Measurements from ENCODE around the gene CALML6. TPM values are rescaled to one million over a fixed set of nuclear protein-coding genes. Genes with fewer than 3 reads are reported as not detected.
A peak's percentile ranks its signal among the peaks of the same experiment; 100 is the strongest.

CALML6 gene
- polyA plus RNA-seq, 1 donor: 1.8 TPM

DNA sequence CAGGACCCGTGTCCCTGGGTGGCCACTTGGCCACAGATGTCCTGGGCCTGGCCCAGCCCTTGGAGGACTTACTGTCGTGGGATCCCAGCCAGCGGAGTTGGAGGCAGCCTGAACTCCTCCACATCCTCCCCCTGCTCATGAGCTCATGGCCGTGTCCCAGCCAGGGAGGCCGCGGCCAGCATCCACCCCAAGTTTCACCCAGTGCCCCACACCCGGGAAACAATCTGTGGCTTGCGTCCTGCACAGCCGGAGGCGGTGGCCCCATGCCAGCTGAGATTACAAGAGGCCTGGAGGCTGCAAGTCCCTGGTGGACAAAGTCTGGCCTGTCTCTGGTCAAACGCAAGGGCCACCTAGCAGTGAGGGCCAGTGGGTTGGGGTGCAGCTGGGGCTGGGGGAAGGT is 31.5 kb downstream of the CALML6 start:
- Histone ChIP-seq H3K36me3 (ENCODE audit: control insufficient read depth, insufficient read depth, low read length) (no peaks in the 10 kb centered on the region), H3K4me1 (ENCODE audit: control insufficient read depth, insufficient read depth, low read length) (peaks cover 26% of the 10 kb centered on the region), H3K27ac (ENCODE audit: low read length) (no peak overlapping the region), H3K9me3 (ENCODE audit: control insufficient read depth, low read depth, low read length) (peaks cover 11% of the 10 kb centered on the region), H3K4me3 (ENCODE audit: low read length) (no peak overlapping the region), H3K27me3 (ENCODE audit: control insufficient read depth, insufficient read depth, low read length) (no peaks in the 10 kb centered on the region)
- DNase-seq: no peak
- no CpG with 5 or more reads among the region's 11 CpGs for WGBS (ENCODE audit: insufficient coverage, low lambda C conversion rate)

DNA sequence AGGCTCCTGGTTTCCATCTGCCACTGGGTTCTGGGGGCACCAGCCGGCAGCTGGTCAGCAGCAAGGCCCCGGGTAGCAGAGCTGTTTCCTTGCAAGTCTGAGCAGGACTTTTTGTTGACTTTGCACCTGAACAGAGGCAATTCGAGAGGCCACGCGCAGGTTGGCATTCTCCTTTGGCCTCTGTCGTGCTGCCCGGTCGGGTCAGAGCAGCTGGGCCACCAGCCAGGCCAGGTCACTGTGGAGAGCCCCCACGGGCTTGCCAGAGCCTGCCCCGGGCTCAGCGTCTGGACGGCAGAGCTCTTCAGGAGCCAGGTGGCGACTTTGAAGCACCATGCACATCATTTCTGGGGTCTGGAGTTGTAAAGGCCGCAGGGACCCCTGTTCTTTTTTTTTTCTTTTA is 32.4 kb downstream of the CALML6 start:
- no CpG with 5 or more reads among the region's 14 CpGs for WGBS (ENCODE audit: insufficient coverage, low lambda C conversion rate)
- no peak for DNase-seq

DNA sequence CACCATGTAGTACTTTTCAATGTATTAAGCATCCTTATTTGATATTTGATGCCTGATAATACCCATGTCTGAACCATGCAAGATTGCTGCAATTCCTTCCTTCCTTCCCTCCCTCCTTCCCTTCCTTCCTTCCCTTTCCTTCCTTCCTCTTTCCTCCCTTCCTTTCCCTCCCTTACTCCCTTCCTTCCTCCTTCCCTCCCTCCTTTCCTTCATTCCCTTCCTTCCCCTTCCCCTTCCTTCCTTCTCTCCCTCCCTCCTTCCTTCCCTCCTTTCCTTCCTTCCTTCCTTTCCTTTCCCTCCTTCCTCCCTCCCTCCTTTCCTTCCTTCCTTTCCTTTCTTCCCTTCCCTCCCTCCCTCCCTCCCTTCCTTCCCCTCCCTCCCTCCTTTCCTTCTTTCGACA is 33.7 kb downstream of the CALML6 start:
- no peak for DNase-seq
- Histone ChIP-seq H3K9me3 (ENCODE audit: control insufficient read depth, low read depth, low read length) (no peaks in the 10 kb centered on the region), H3K27ac (ENCODE audit: low read length) (no peak overlapping the region), H3K27me3 (ENCODE audit: control insufficient read depth, insufficient read depth, low read length) (no peaks in the 10 kb centered on the region), H3K36me3 (ENCODE audit: control insufficient read depth, insufficient read depth, low read length) (no peaks in the 10 kb centered on the region), H3K4me3 (ENCODE audit: low read length) (no peak overlapping the region), H3K4me1 (ENCODE audit: control insufficient read depth, insufficient read depth, low read length) (peaks cover 9% of the 10 kb centered on the region)
- no CpG with 5 or more reads among the region's 1 CpG for WGBS (ENCODE audit: insufficient coverage, low lambda C conversion rate)

More for the DNA sequence above, 32.4 kb downstream of the CALML6 start:
- Histone ChIP-seq H3K27ac (ENCODE audit: low read length) (no peak overlapping the region), H3K27me3 (ENCODE audit: control insufficient read depth, insufficient read depth, low read length) (no peaks in the 10 kb centered on the region), H3K4me1 (ENCODE audit: control insufficient read depth, insufficient read depth, low read length) (peaks cover 22% of the 10 kb centered on the region), H3K9me3 (ENCODE audit: control insufficient read depth, low read depth, low read length) (peaks cover 6% of the 10 kb centered on the region), H3K36me3 (ENCODE audit: control insufficient read depth, insufficient read depth, low read length) (no peaks in the 10 kb centered on the region), H3K4me3 (ENCODE audit: low read length) (no peak overlapping the region)

DNA sequence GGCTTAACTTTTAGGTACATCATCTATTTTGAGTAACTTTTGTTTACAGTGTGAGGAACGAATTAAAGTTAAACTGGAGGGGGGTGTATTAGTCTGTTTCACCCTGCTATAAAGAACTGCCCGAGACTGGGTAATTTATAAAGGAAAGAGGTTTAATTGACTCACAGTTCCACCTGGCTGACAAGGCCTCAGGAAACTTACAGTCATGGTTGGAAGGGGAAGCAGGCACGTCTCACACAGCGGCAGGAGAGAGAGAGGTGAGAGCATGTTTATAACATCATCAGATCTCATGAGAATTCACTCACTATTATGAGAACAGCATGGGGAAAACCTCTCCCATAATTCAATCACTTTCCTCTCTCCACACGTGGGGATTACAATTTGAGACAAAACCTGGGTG is 35.9 kb downstream of the CALML6 start:
- no CpG with 5 or more reads among the region's 5 CpGs for WGBS (ENCODE audit: insufficient coverage, low lambda C conversion rate)
- Histone ChIP-seq H3K27me3 (ENCODE audit: control insufficient read depth, insufficient read depth, low read length) (no peaks in the 10 kb centered on the region), H3K9me3 (ENCODE audit: control insufficient read depth, low read depth, low read length) (peaks cover 6% of the 10 kb centered on the region), H3K36me3 (ENCODE audit: control insufficient read depth, insufficient read depth, low read length) (no peaks in the 10 kb centered on the region), H3K4me1 (ENCODE audit: control insufficient read depth, insufficient read depth, low read length) (peaks cover 4% of the 10 kb centered on the region), H3K27ac (ENCODE audit: low read length) (no peak overlapping the region), H3K4me3 (ENCODE audit: low read length) (no peak overlapping the region)
- no peak for DNase-seq

DNA sequence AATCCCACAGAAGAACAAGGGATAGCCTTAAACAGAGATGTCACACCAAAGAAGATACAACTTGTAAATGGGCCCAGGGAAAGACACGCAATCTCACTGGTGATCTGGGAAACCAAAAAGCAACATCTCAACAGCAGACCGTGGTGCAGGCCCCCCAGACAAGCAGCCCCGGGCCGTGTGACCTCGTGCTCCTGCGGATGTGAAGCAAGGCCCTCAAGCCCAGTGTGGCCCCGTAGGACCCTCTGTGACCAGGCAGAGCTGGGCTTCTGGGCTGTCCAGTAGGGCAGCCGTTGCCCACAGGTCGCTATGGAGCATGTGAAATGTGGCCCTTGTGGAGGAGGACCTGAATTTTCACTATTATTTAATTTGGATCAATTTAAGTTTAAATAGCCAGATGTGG is 39.0 kb downstream of the CALML6 start:
- WGBS (ENCODE audit: insufficient coverage, low lambda C conversion rate): no CpG with 5 or more reads among the region's 9 CpGs
- DNase-seq: no peak

DNA sequence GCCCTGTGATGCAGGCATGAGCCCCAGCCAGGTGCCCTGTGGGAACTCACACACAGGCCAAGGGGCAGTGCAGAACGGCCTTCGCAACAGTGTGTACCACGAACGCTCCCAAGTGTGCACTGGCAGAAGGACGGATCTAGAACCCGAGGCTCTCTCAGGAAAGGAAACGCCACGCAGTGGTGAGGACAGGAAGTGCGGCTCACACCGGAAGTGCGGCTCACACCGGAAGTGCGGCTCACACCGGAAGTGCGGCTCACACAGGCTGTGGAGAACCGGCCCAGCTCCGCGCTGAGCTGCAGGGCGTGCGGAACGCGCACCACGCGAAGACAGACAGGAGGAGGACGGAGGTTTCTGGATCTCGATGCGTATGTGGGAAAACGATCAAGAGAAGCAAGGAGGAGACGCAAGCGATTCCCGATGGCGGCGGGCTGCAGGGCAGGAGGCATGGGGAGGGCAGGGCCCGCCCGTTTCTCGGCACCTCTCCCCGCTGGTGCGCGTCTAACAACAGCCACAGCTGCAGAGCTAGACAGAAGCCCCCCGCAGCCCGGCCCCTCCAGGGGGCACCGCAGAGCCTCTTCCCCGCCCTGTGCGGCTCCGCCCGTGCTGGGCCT is 39.9 kb downstream of the CALML6 start:
- Histone ChIP-seq H3K36me3 (ENCODE audit: control insufficient read depth, insufficient read depth, low read length) (no peaks in the 10 kb centered on the region), H3K27me3 (ENCODE audit: control insufficient read depth, insufficient read depth, low read length) (no peaks in the 10 kb centered on the region), H3K9me3 (ENCODE audit: control insufficient read depth, low read depth, low read length) (peaks cover 6% of the 10 kb centered on the region), H3K4me1 (ENCODE audit: control insufficient read depth, insufficient read depth, low read length) (no peaks in the 10 kb centered on the region), H3K4me3 (ENCODE audit: low read length) (no peak overlapping the region), H3K27ac (ENCODE audit: low read length) (no peak overlapping the region)
- no CpG with 5 or more reads among the region's 46 CpGs for WGBS (ENCODE audit: insufficient coverage, low lambda C conversion rate)
- DNase-seq: no peak

More for the DNA sequence above, 39.0 kb downstream of the CALML6 start:
- Histone ChIP-seq H3K36me3 (ENCODE audit: control insufficient read depth, insufficient read depth, low read length) (no peaks in the 10 kb centered on the region), H3K27ac (ENCODE audit: low read length) (no peak overlapping the region), H3K4me1 (ENCODE audit: control insufficient read depth, insufficient read depth, low read length) (no peaks in the 10 kb centered on the region), H3K4me3 (ENCODE audit: low read length) (no peak overlapping the region), H3K9me3 (ENCODE audit: control insufficient read depth, low read depth, low read length) (peaks cover 6% of the 10 kb centered on the region), H3K27me3 (ENCODE audit: control insufficient read depth, insufficient read depth, low read length) (no peaks in the 10 kb centered on the region)

DNA sequence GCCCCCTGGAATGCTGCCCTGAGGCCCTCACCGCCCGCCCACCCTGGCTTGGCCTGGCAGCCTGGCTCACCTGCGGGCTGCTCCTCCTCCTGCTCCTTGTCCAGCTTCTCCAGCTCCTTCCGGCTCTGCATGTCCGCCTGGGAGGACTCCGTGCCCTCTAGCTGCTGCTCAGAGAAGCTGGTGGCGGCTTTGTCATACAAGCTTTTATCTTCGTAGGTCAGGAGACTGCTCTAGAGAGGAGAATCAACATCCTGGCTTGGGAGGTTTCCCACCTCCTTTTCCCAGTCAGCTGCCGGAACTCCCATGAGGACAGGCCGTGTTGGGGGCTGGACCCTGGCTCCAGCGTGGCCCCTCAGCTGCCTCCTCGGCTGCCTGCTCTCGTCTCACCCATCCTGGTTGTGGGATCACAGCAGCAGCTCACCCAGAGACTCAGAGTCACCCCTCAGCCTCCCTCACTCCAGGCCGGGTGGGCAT is 40.6 kb downstream of the CALML6 start:
- no peaks in the 10 kb centered on the region for H3K36me3 ChIP-seq (ENCODE audit: control insufficient read depth, insufficient read depth, low read length)
- peaks cover 6% of the 10 kb centered on the region for H3K9me3 ChIP-seq (ENCODE audit: control insufficient read depth, low read depth, low read length)
- no CpG with 5 or more reads among the region's 14 CpGs for WGBS (ENCODE audit: insufficient coverage, low lambda C conversion rate)
- no peak overlapping the region for H3K27ac ChIP-seq (ENCODE audit: low read length)
- no peaks in the 10 kb centered on the region for H3K27me3 ChIP-seq (ENCODE audit: control insufficient read depth, insufficient read depth, low read length)
- H3K4me1 ChIP-seq (ENCODE audit: control insufficient read depth, insufficient read depth, low read length): peaks cover 6% of the 10 kb centered on the region
- H3K4me3 ChIP-seq (ENCODE audit: low read length): no peak overlapping the region
- DNase-seq: peak; percentile 16 to 50

DNA sequence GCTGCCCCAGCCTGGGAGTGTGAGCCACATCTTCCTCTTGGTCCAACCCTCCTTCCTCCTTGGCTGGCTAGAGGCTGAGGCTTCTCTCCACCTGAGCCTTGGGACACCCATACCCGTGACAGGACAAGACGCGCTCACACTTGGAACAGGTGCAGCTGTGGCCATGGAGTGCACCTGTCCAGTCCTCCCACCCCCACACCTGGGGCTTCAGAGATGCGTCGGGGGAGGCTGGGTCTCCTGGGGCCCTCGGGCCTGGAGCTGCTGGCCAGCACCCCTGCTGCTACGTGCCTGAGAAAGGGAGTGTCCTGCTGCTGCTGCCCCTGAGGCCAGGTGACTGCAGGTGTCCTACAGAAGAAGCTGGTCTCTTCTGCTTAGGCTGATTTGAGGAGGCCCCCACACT is 41.0 kb downstream of the CALML6 start:
- DNase-seq: no peak
- Histone ChIP-seq H3K27ac (ENCODE audit: low read length) (no peak overlapping the region), H3K4me1 (ENCODE audit: control insufficient read depth, insufficient read depth, low read length) (peaks cover 7% of the 10 kb centered on the region), H3K9me3 (ENCODE audit: control insufficient read depth, low read depth, low read length) (peaks cover 6% of the 10 kb centered on the region), H3K36me3 (ENCODE audit: control insufficient read depth, insufficient read depth, low read length) (no peaks in the 10 kb centered on the region), H3K27me3 (ENCODE audit: control insufficient read depth, insufficient read depth, low read length) (peaks cover 3% of the 10 kb centered on the region), H3K4me3 (ENCODE audit: low read length) (no peak overlapping the region)
- WGBS (ENCODE audit: insufficient coverage, low lambda C conversion rate): no CpG with 5 or more reads among the region's 7 CpGs

DNA sequence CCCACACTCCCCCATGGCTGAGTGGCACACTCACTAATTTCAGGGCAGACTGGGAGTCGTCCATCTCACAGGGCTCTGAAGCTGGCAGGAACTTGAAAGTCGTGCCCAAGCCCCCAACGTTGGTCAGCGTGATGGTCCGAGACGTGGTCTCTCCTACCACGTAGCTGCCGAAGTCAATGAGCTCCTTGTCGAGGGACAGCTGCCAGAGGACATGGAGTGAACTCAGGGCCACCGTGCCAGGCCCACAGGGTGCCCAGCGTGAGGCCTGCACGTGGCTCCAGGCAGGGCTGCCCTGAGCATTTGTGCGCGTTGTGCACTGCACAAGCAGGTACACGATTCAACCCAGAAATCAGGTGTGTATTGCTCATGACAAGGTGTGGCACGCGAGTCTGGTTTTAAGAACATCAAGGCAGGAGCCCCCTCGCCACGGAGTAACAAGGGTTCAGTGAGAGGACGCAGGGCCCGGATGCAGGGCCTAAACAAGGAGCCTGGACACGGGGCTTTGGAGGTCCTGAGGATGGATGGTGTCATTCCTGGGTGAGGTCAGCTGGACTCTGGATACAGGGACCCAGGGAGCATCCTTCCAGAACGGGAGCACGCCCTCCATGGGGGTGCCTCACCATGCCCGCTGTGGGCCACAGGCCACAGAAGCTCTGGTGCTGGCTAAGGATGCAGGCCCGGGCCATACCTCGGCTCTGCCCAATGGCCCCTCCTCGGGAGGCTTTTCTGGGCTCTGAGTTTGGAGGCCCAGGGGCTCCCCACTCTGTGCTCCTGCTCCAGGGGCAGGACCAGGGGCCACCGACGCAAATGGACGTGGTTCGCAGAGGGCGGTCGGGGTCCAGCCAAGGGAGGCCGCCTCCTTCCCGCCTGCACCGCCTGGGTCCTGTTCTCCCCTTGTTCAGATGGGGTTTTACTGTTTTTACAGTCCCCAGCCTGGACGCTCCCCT is 41.8 kb downstream of the CALML6 start:
- Histone ChIP-seq H3K27me3 (ENCODE audit: control insufficient read depth, insufficient read depth, low read length) (peaks cover 9% of the 10 kb centered on the region), H3K4me1 (ENCODE audit: control insufficient read depth, insufficient read depth, low read length) (peaks cover 7% of the 10 kb centered on the region), H3K36me3 (ENCODE audit: control insufficient read depth, insufficient read depth, low read length) (no peaks in the 10 kb centered on the region), H3K27ac (ENCODE audit: low read length) (no peak overlapping the region), H3K4me3 (ENCODE audit: low read length) (no peak overlapping the region), H3K9me3 (ENCODE audit: control insufficient read depth, low read depth, low read length) (peaks cover 6% of the 10 kb centered on the region)
- no peak for DNase-seq
- WGBS (ENCODE audit: insufficient coverage, low lambda C conversion rate): 100% methylated on average over 4 of the region's 38 CpGs

DNA sequence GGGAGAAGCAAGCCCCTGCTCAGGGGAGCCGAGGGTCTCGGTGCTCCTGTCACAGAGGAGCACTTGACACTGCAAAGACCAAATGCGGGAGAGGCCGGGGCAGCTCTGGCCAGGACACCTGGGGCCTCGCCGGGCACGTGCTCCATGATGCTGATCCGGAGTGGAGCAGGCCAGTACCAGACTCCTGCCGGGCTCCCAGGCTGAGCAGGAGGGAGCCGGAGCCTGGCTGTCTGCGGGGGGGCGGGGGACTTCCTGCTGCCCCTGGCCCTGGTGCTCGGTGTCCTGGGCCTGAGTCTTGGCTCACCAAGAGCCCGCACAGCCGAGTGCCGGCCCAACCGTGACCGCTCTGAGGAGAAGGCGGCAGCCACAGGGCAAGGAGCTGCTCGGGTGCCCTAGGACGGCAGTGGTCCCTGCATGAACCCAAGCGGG is 42.5 kb downstream of the CALML6 start:
- no CpG with 5 or more reads among the region's 22 CpGs for WGBS (ENCODE audit: insufficient coverage, low lambda C conversion rate)
- DNase-seq: no peak
- Histone ChIP-seq H3K9me3 (ENCODE audit: control insufficient read depth, low read depth, low read length) (peaks cover 6% of the 10 kb centered on the region), H3K27me3 (ENCODE audit: control insufficient read depth, insufficient read depth, low read length) (peaks cover 11% of the 10 kb centered on the region), H3K4me3 (ENCODE audit: low read length) (no peak overlapping the region), H3K4me1 (ENCODE audit: control insufficient read depth, insufficient read depth, low read length) (peaks cover 7% of the 10 kb centered on the region), H3K27ac (ENCODE audit: low read length) (no peak overlapping the region), H3K36me3 (ENCODE audit: control insufficient read depth, insufficient read depth, low read length) (no peaks in the 10 kb centered on the region)
